Mesendoderm (in vitro differentiated cells): Measurements from ENCODE around the gene PI16.

Experiments used
- DNase-seq: peaks from one replicate; pipeline ENCODE4 v3.0.0; 2013
- H2AK5ac ChIP-seq: 2 replicates; pipeline ENCODE4 v1.6.1; 2013; ENCODE audit warnings: low read length, inconsistent platforms
- H2BK120ac ChIP-seq: 2 replicates; pipeline ENCODE4 v1.6.1; 2013; ENCODE audit warnings: low read depth, mild to moderate bottlenecking, low read length, moderate library complexity, mixed read lengths
- H2BK15ac ChIP-seq: replicated peaks from 2 replicates; pipeline ENCODE4 v1.6.1; 2013; ENCODE audit warnings: low read depth, mild to moderate bottlenecking, moderate library complexity
- H2BK5ac ChIP-seq: 2 replicates; pipeline ENCODE4 v1.6.1; 2013; ENCODE audit warnings: low read length, inconsistent platforms
- H3K18ac ChIP-seq: 2 replicates; pipeline ENCODE4 v1.6.1; 2013; ENCODE audit warnings: mild to moderate bottlenecking, low read length, mixed read lengths
- H3K23ac ChIP-seq: one replicate; pipeline ENCODE4 v1.6.1; 2013; ENCODE audit warnings: low read length
- H3K27ac ChIP-seq: 2 replicates; pipeline ENCODE4 v1.5.1; 2013; ENCODE audit warnings: low read depth, mild to moderate bottlenecking, inconsistent platforms, low read length, moderate library complexity
- H3K27me3 ChIP-seq: 2 replicates; pipeline ENCODE4 v1.6.1; 2013; ENCODE audit warnings: low read length, control low read depth, mild to moderate bottlenecking, inconsistent platforms; ENCODE audit not compliant: insufficient read depth, poor library complexity
- H3K36me3 ChIP-seq: 2 replicates; pipeline ENCODE4 v1.6.1; 2013; ENCODE audit warnings: low read length, inconsistent platforms; ENCODE audit not compliant: control insufficient read depth, insufficient read depth
- H3K4ac ChIP-seq: one replicate; pipeline ENCODE4 v1.6.1; 2013; ENCODE audit warnings: low read depth, mild to moderate bottlenecking, low read length, moderate library complexity
- H3K4me1 ChIP-seq: 2 replicates; pipeline ENCODE4 v1.6.1; 2013; ENCODE audit warnings: low read depth, low read length, inconsistent platforms; ENCODE audit not compliant: control insufficient read depth
- H3K4me2 ChIP-seq: 2 replicates; pipeline ENCODE4 v1.6.1; 2013; ENCODE audit warnings: low read length
- H3K4me3 ChIP-seq: 2 replicates; pipeline ENCODE4 v1.5.1; 2013; ENCODE audit warnings: mild to moderate bottlenecking, low read length
- H3K56ac ChIP-seq: one replicate; pipeline ENCODE4 v1.6.1; 2013; ENCODE audit warnings: low read length
- H3K79me1 ChIP-seq: 2 replicates; pipeline ENCODE4 v1.6.1; 2013; ENCODE audit warnings: low read length, inconsistent platforms
- H3K79me2 ChIP-seq: 2 replicates; pipeline ENCODE4 v1.6.1; 2013; ENCODE audit warnings: mild to moderate bottlenecking, low read length; ENCODE audit not compliant: control insufficient read depth, insufficient read depth
- H3K9ac ChIP-seq: 2 replicates; pipeline ENCODE4 v1.6.1; 2013; ENCODE audit warnings: low read length, inconsistent platforms
- H4K5ac ChIP-seq: one replicate; pipeline ENCODE4 v1.6.1; 2013; ENCODE audit warnings: low read length
- H4K8ac ChIP-seq: one replicate; pipeline ENCODE4 v1.6.1; 2013; ENCODE audit warnings: low read depth, mild to moderate bottlenecking, control low read depth, low read length, moderate library complexity
- WGBS: extraction: QIAGEN DNeasy Blood & Tissue Kit; methylation state at CpG from one replicate; pipeline ENCODE4 v1.1.7; 2013; ENCODE audit warnings: low lambda C conversion rate, missing lambda C conversion rate; ENCODE audit not compliant: insufficient coverage; ENCODE audit errors: extremely low coverage; 5-methylcytosine and 5-hydroxymethylcytosine counted together

PI16 gene

GRCh38 chr6:36926708-36927513, 27.6 kb upstream of the PI16 start:
- no peak overlapping the region for H2BK5ac ChIP-seq
- no peak overlapping the region for H3K56ac ChIP-seq
- no peaks in the 10 kb centered on the region for H3K79me1 ChIP-seq
- H3K4me2 ChIP-seq = no peak overlapping the region
- H2BK15ac ChIP-seq = no peak overlapping the region
- no peak overlapping the region for H3K4me3 ChIP-seq
- no peaks in the 10 kb centered on the region for H3K4me1 ChIP-seq
- H4K8ac ChIP-seq = no peak overlapping the region
- no peak overlapping the region for H4K5ac ChIP-seq
- H2AK5ac ChIP-seq = no peak overlapping the region
- H3K9ac ChIP-seq = no peak overlapping the region
- no peaks in the 10 kb centered on the region for H3K27me3 ChIP-seq
- no peak overlapping the region for H3K27ac ChIP-seq
- no peak overlapping the region for H3K23ac ChIP-seq
- no peak overlapping the region for H2BK120ac ChIP-seq
- no peak overlapping the region for H3K18ac ChIP-seq
- DNase-seq = no peak
- no peaks in the 10 kb centered on the region for H3K79me2 ChIP-seq
- no peaks in the 10 kb centered on the region for H3K36me3 ChIP-seq
- WGBS = no CpG with 5 or more reads among the region's 10 CpGs
- H3K4ac ChIP-seq = no peak overlapping the region

DNA sequence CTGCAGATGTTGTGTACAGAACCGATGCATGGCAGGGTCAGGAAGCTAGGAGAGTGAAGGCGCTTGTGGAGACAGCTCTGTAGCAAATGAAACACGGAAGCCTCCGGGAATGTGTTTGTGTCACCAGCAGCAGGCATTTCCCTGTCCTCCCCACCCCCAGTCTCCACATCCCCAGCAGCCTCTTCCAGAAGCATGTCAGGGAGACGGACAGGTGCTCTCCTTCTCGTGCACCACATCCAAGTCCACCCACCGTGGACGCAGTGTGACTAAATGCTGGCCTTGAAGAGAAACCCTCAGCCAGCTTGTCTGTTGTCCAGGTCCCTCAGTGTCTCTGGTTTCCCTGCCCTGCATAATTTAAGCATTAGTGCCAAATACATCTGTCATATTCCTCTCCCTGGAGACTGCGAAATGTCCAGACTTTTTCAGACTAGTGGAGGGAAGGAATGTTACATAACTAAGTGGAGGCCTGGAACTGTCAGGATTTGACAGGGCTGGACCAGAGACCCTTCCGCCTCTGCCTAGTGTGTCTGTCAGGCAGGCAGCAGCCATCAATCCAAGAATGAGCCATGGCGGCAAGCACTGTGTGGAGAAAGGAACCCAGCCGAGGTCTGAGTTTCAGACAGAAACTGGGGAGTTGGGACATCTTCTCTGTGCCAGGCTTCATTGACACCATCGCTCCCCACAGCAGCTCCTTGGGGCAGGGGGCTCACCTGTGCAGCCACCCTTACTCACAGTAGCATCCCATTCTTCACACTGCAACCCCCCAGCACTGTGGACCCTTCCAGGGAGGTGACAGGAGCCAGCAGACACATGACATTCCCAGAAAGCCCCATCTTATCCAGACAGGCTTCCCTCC, 26.6 kb upstream of the PI16 start:
- Histone ChIP-seq H3K27me3 (no peaks in the 10 kb centered on the region), H3K56ac (no peak overlapping the region), H3K4me1 (no peaks in the 10 kb centered on the region), H3K79me2 (no peaks in the 10 kb centered on the region), H2BK5ac (no peak overlapping the region), H3K79me1 (no peaks in the 10 kb centered on the region), H3K4ac (no peak overlapping the region), H2BK15ac (no peak overlapping the region), H2BK120ac (no peak overlapping the region), H3K4me3 (no peak overlapping the region), H3K23ac (no peak overlapping the region), H4K5ac (no peak overlapping the region), H3K36me3 (no peaks in the 10 kb centered on the region), H3K4me2 (no peak overlapping the region), H4K8ac (no peak overlapping the region), H3K9ac (no peak overlapping the region), H2AK5ac (no peak overlapping the region), H3K27ac (no peak overlapping the region), H3K18ac (no peak overlapping the region)
- DNase-seq = no peak
- WGBS = no CpG with 5 or more reads among the region's 13 CpGs

- Histone ChIP-seq H2BK120ac (no peak overlapping the region), H3K27ac (no peak overlapping the region)
Measured at GRCh38 chr6:36928547-36928918, 26.0 kb upstream of the PI16 start.

GRCh38 chr6:36929152-36929551, 25.4 kb upstream of the PI16 start:
- WGBS = no CpG with 5 or more reads among the region's 10 CpGs
- Histone ChIP-seq H4K8ac (no peak overlapping the region), H3K79me2 (no peaks in the 10 kb centered on the region), H3K79me1 (no peaks in the 10 kb centered on the region), H2BK15ac (no peak overlapping the region), H3K23ac (no peak overlapping the region), H3K4me1 (no peaks in the 10 kb centered on the region), H3K9ac (no peak overlapping the region), H3K18ac (no peak overlapping the region), H3K27ac (no peak overlapping the region), H3K4me3 (no peak overlapping the region), H2BK120ac (no peak overlapping the region), H4K5ac (no peak overlapping the region), H3K36me3 (no peaks in the 10 kb centered on the region), H2BK5ac (no peak overlapping the region), H3K56ac (no peak overlapping the region), H2AK5ac (no peak overlapping the region), H3K27me3 (no peaks in the 10 kb centered on the region), H3K4ac (no peak overlapping the region), H3K4me2 (no peak overlapping the region)
- DNase-seq = no peak

More at GRCh38 chr6:36928547-36928918, 26.0 kb upstream of the PI16 start:
- Histone ChIP-seq H3K4me2 (no peak overlapping the region), H3K79me1 (no peaks in the 10 kb centered on the region), H3K4me1 (no peaks in the 10 kb centered on the region), H3K4ac (no peak overlapping the region), H2BK15ac (no peak overlapping the region), H3K4me3 (no peak overlapping the region), H3K36me3 (no peaks in the 10 kb centered on the region), H3K23ac (no peak overlapping the region), H2BK5ac (no peak overlapping the region), H3K9ac (no peak overlapping the region), H3K27me3 (no peaks in the 10 kb centered on the region), H3K56ac (no peak overlapping the region), H4K8ac (no peak overlapping the region), H4K5ac (no peak overlapping the region), H3K79me2 (no peaks in the 10 kb centered on the region), H3K18ac (no peak overlapping the region), H2AK5ac (no peak overlapping the region)
- WGBS = no CpG with 5 or more reads among the region's 7 CpGs
- DNase-seq = no peak

DNA sequence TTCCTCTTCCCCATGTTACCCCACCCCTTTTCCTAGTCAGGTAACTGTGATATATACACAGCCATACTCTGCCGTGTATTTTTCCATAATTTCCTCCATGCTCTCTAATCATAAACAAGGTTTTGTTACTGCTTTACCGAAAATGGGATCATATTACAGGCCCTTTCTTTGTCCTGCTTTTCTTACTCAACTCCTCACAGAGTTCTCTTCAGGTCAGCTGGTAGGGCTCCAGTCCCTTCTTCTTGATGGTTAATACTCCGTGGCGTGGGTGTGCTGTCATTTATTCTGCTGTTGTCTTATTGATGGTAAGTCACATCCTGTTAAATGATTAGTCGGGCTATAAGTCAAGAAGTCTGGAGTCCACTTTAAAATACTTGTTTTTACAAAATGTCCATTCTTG, 24.9 kb upstream of the PI16 start:
- Histone ChIP-seq H3K23ac (no peak overlapping the region), H3K79me2 (no peaks in the 10 kb centered on the region), H3K56ac (no peak overlapping the region), H3K18ac (no peak overlapping the region), H3K36me3 (no peaks in the 10 kb centered on the region), H3K9ac (no peak overlapping the region), H3K4ac (no peak overlapping the region), H3K4me2 (no peak overlapping the region), H3K4me3 (no peak overlapping the region), H2BK5ac (no peak overlapping the region), H3K27me3 (no peaks in the 10 kb centered on the region), H3K27ac (no peak overlapping the region), H4K5ac (no peak overlapping the region), H2BK15ac (no peak overlapping the region), H3K4me1 (no peaks in the 10 kb centered on the region), H2BK120ac (no peak overlapping the region), H4K8ac (no peak overlapping the region), H3K79me1 (no peaks in the 10 kb centered on the region), H2AK5ac (no peak overlapping the region)
- WGBS = no CpG with 5 or more reads among the region's 5 CpGs
- no peak for DNase-seq
